ENCODE data around the gene PPP4C. TPM values are rescaled to one million over a fixed set of nuclear protein-coding genes. Genes with fewer than 3 reads are reported as not detected.

Gene PPP4C
- total RNA-seq, 1 donor from 2014 or later = 214 TPM

- no peak for DNase-seq (ENCODE audit: low read depth in 2 of 2)
Observed at GRCh38 chr16:30079480-30079879, 3.7 kb downstream of the PPP4C start.

GRCh38 chr16:30082545-30083090, 6.8 kb downstream of the PPP4C start:
- DNase-seq (ENCODE audit: low read depth in 2 of 2) = no peak

- DNase-seq (ENCODE audit: low read depth in 2 of 2) = no peak
Observed at GRCh38 chr16:30083216-30084055, 7.6 kb downstream of the PPP4C start.

- DNase-seq (ENCODE audit: low read depth in 2 of 2) = no peak
Observed at GRCh38 chr16:30084096-30084815, 8.5 kb downstream of the PPP4C start.

- DNase-seq (ENCODE audit: low read depth in 2 of 2) = no peak
Observed at GRCh38 chr16:30084816-30085159, 9.0 kb downstream of the PPP4C start.

GRCh38 chr16:30085247-30085646, 9.5 kb downstream of the PPP4C start:
- DNase-seq (ENCODE audit: low read depth in 2 of 2) = no peak

GRCh38 chr16:30085820-30086219, 10.0 kb downstream of the PPP4C start:
- DNase-seq (ENCODE audit: low read depth in 2 of 2) = no peak

GRCh38 chr16:30086291-30087140, 10.7 kb downstream of the PPP4C start:
- no peak for DNase-seq (ENCODE audit: low read depth in 2 of 2)

- DNase-seq (ENCODE audit: low read depth in 2 of 2) = no peak
Observed at GRCh38 chr16:30087181-30087898, 11.5 kb downstream of the PPP4C start.

- no peak for DNase-seq (ENCODE audit: low read depth in 2 of 2)
Observed at GRCh38 chr16:30088237-30088831, 12.5 kb downstream of the PPP4C start.

GRCh38 chr16:30088832-30089624, 13.2 kb downstream of the PPP4C start:
- DNase-seq (ENCODE audit: low read depth in 2 of 2) = no peak

GRCh38 chr16:30090610-30091331, 15.0 kb downstream of the PPP4C start:
- no peak for DNase-seq (ENCODE audit: low read depth in 2 of 2)

GRCh38 chr16:30091474-30092372, 15.9 kb downstream of the PPP4C start, which contains the start of gene TBX6:
TSS of gene TBX6 (minus strand) at chr16:30091924. CDS start at chr16:30091193, 731 bp downstream.
- DNase-seq (ENCODE audit: low read depth in 2 of 2) = peak; percentile 73 to 93

- DNase-seq (ENCODE audit: low read depth in 2 of 2) = peak; percentile 91 to 95
Observed at GRCh38 chr16:30092373-30093010, 16.7 kb downstream of the PPP4C start.

- DNase-seq (ENCODE audit: low read depth in 2 of 2) = no peak
Observed at GRCh38 chr16:30094541-30095165, 18.9 kb downstream of the PPP4C start.

- DNase-seq (ENCODE audit: low read depth in 2 of 2) = no peak
Observed at GRCh38 chr16:30095166-30096078, 19.6 kb downstream of the PPP4C start.
